HEK293 (cell line): ENCODE measurements around the gene KNOP1.

Experiments used
- CTCF ChIP-seq: fragments of 450-650 bp; formaldehyde crosslinking; IDR thresholded peaks from 2 replicates; pipeline ENCODE4 v1.5.1; 2016; ENCODE audit warnings: missing biosample characterization, missing genetic modification characterization
- REST ChIP-seq: fragments of 450-650 bp; formaldehyde crosslinking; IDR thresholded peaks from 2 replicates; pipeline ENCODE4 v1.5.1; 2016; ENCODE audit warnings: missing biosample characterization, missing genetic modification characterization
- ZSCAN30 ChIP-seq: fragments of 450-650 bp; IDR thresholded peaks from 2 replicates; pipeline ENCODE4 v1.5.1; 2018; ENCODE audit warnings: missing biosample characterization, mild to moderate bottlenecking, missing genetic modification characterization, moderate library complexity

- TF ChIP-seq CTCF (no peak), ZSCAN30 (tag by site-specific recombination) (no peak), REST (no peak)
These were observed 28.5 kb upstream of the KNOP1 start for GRCh38 chr16:19746561-19746960.
